Measurements from ENCODE around the gene ATXN7L1. TPM values are rescaled to one million over a fixed set of nuclear protein-coding genes. Genes with fewer than 3 reads are reported as not detected.

Gene ATXN7L1
- total and polyA plus RNA-seq, 2 of the 8 experiments (the other 6 are each of a cell fraction or from before 2014, with no cell fraction given) = 14.3 to 34.0 TPM

GRCh38 chr7:105699568-105700236 lies 176.7 kb downstream of the ATXN7L1 start (continued):
- TF ChIP-seq CHD7 (IDR thresholded peaks at IDR 0.05; ENCODE audit: insufficient replicate concordance, low read length) (no peak), MAX (IDR thresholded peaks at IDR 0.05) (no peak), SP2 (IDR thresholded peaks at IDR 0.05; ENCODE audit: low read length) (no peak), CREB1 (IDR thresholded peaks at IDR 0.05) (no peak), RNF2 (IDR thresholded peaks at IDR 0.05; ENCODE audit: borderline replicate concordance, low read depth, low read length, missing control alignments, poor library complexity, severe bottlenecking) (no peak), HDAC2 (IDR thresholded peaks at IDR 0.05; ENCODE audit: borderline replicate concordance in 1 of 2, low read depth in 2 of 2, low read length in 2 of 2) (no peak), CTCF (IDR thresholded peaks at IDR 0.05; ENCODE audit: control extremely low read depth in 1 of 3, insufficient read depth in 1 of 3, low read depth in 1 of 3, low read length in 3 of 3) (no peak)

All from H1 (cell line).